Measurements from ENCODE around the gene KSR2.
A peak's percentile ranks its signal among the peaks of the same experiment; 100 is the strongest.

Gene KSR2

DNA sequence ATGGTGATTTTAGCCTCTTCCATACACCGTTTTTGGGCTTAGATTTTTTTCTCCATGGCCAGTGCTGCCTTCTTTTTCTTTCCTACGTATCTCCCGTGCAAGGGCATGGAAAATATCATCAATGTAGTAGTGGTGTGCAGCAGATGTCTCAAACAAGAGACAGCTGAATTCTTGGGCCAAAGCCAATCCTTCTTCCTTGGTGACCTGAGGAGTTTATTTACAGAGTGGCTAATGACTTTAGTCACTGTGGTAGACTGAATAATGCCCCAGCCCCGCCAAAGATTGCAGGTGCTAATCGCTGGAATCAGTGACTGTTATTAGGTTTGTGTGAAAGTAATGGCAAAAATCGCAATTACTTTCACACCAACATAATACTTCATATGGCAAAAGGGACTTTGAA lies 371.8 kb downstream of the KSR2 start:
- no peak for DNase-seq

DNA sequence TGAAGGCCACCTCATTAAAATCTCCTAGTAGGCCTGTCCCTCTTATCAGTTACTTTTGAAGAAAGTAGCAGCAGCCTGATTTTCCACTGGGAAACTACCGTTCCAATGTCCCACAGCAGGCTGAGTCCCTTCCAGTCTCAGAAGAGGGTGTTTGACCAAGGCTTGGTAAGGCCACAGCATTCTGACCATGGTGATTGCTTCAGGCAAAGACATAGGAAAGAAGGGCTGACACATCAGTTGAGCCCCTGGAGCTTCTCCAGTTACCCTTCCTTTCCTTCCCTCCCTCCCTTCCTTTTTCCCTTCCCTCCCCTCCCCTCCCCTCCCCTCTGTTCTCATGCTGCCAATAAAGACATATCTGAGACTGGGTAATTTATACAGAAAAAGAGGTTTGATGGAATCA lies 373.0 kb downstream of the KSR2 start:
- DNase-seq, result no peak

DNA sequence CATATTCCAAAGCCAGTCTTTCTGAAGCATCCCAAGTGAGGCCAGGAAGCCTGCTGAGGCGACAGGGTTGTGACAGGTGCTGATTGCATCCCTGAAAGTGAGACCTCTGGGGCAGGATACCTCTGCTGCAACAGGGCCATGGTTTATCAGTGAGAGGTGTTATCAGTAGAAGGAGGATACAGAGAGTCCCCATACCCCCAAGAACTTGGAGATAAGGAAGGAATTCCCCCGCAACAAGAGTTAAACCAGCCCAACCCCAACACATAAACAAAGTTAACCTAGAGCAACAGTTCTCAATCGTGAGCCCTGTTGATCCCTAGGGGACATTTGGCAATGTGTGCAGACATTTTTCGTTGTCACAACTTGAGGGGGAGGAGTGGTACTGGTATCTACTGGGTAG lies 374.3 kb downstream of the KSR2 start:
- DNase-seq, result no peak

DNA sequence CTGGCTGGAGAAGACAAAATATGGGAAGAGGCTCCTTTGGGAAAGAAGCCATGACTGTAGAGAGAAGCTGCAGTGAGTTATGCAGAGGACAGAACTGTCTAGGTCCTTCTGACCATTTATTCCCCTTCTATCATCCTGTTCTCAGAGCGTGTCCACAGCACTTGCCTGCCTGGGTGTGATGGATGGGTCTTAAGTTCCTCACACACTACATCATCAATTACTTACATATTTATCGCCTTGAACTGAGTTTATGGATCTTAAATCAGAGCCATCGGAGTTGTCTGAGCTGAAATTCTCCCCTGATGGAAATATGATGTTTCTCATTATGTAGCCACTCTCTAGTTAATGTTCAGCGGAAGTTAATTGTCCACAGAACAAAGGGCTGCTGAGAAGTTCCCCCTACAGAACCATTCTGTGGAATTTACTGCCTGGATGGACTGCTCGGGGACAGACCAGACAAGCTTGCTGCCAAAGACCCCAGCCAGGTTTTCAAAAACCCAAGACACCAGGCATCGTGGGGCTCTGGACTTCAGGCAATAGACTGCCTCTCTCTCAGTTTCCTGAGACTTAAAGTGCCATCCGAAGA lies 374.9 kb downstream of the KSR2 start:
- peak; percentile 61 for DNase-seq

DNA sequence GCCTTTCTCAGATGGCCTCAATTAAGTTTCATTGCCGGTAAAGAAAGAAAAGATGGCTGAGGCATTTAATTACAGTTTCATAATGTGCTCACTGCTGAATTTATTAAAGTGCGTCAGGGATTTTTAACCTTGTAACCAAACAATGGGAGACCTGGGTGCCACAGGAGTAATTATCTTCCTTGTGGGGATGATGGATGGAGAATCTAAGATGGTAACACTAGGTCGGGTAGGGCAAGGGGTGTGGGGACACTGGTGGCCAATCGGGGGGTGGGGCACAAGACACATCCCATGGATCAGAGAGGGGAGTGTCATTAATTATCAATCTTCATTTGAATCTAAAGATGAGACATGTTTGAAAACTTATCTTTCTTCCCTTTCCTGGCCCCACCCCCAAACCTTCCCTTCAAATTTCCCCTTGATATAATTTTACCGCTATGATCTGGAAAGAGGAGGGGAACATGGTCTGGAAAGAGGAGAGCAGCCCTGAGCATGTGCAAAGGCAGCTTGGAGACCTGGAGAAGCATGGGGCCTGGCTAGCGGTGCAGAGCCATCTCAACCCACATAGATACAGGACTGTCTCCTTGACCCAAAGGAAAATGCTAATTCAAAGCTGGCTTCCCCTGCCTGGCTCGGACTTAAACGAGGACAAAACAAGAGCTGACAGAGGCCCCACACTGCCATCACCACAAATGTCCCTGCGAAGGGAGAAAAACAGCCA lies 376.0 kb downstream of the KSR2 start:
- DNase-seq, result no peak

DNA sequence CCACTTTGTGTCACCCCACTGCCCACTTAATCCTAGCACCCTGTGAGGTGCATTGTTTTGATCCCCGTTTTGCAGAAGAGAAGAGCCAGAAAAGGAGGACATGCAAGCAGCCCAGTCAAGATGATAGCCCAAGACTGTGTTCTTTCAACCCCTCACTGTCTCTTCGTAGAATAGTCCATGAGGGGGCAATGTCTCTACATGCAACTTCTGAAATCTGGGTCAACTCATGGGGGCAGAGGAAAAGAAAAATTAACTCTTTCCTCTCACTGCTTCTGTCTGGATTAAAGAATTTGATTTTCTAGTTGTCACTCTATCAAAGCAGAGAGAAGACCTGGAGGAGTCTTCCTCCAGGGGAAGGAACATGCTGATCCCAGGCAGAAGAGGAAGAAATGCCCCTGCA lies 377.8 kb downstream of the KSR2 start:
- DNase-seq, result no peak

DNA sequence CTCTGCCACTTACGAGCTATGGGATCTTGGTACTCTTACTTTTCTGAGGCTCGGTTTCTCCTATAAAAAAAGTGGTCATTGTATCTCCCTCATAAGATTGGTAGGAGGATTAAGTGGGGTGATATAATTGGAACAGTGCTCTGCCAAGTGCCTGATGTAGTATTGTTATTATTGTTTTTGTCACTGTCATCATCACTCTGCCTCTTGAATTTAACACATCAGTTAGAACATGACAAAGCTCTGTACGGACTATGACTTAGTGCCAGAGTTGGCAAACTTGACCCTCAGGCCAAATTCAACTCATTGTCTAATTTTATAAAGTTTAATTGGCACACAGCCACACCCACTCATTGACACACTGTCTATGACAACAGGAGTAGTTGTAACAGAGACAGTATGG lies 378.4 kb downstream of the KSR2 start:
- DNase-seq, result no peak

DNA sequence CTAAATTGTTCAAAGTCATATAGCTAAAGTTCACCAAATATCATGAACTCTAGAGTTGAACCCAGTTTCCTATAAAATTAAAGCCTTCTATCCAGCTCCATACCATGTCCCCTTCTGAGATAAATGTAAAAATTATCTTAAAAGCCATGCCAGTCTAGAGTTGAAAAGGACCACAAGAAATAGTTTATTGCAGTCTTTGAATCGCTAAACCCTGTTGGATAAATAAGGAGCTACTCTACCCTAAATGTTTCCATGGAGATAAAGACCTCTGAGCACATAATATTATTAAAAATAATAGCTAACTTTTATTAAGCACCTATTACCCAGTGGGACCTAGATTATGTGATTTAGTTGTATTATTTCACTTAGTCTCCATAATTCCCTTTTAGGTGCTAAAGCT lies 379.8 kb downstream of the KSR2 start:
- no peak for DNase-seq

DNA sequence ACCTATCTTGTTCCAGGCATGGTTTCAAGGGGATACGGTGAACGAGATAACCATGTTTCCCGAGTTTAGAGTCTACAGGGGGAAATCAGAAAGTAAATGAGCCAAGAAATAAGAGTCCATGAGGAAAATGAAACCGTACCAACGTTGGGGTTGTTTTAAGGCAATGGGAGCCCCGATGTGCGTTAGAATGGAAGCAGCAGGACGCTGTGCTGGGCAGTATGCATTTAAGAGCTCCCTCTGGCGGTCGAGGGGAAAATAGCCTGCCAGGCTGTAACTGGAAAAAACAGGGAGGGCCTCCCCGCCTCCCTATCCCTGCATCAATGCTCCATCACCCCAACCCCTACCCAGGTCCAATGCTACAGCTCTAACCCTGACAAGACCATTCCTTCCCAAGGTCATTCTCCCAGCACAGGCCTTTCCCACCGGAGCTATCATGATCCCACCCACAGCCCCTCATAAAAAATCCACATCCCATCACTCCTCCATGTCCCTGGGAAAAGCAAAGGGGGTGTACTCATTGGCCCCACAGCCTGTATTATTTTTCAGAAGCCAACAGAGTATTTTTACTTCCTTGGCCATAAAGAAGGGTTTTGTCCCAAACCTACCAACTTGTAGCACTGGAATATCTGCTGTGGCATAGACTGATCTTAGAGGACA lies 381.0 kb downstream of the KSR2 start:
- peak; percentile 61 for DNase-seq

DNA sequence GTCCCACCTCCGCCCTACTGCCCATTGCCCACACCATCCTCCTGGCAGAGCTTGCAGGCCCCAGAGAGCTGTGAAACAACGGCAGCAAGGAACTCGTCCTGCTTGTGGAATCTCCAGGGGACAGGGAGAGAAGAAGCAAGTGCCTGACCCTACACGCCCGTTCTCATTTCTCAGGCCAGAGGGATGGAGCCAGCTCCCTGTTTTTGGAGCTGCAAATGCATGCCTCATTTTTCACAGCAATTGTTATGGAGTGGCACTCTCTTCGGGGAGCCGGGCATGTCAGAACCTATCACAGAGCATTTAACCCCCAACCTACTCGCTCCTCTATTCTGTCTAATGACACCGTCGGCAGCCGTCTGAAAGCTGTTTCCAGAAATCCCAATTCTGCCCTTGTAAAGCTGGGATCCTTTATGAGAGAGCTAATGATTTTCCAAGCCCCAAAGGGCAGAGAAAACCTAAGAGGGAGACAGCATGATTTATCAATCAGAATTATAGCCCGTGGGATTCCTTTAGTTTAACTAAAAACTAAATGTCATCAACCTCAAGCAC lies 385.0 kb downstream of the KSR2 start:
- no peak for DNase-seq

DNA sequence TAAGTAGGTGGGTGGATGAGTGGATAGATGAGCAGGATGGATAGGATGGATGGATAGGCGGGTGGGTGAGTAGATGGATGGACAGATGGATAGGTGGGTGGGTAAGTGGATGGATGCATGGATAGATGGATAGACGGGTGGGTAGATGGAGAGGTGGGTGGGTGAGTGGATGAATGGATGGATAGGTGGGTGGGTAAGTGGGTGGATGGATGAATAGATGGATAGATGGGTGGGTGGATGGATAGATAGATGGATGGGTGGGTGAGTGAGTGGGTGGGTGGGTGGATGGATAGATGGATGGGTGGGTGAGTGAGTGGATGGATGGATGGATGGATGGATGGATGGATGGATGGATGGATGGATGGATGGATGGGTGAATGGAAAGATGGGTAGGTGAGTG lies 385.7 kb downstream of the KSR2 start:
- DNase-seq, result no peak

DNA sequence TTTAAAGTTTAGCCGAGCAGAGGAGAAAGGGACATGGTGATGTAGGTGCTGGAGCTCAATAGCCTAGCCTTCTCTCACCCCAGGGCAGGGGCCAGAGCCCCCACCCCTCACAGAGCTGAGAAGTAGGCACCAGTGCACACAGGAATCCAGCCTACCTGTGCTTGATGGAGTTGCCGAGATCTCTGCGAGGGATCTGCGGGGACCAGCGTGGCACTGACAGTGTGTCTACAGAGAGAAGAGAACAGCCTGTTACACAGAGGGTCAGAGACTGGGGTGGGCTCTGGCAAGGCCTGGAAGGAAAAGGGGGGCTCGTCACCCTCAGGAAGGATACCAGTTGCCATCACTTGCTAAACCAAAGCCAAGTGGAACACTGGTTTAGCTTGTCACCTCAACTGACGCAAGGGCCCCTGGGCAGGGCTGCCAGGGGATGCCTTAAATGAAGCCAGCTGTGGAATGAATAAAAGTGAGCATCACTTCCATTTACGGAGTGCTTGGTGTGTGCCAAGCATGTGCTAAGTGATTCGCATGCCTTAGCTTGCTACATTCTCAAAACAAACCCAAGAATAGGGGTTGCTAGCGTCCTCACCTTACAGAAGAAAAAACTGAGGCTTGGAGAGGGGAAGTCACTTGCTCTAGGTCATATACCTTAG lies 386.5 kb downstream of the KSR2 start:
- no peak for DNase-seq

DNA sequence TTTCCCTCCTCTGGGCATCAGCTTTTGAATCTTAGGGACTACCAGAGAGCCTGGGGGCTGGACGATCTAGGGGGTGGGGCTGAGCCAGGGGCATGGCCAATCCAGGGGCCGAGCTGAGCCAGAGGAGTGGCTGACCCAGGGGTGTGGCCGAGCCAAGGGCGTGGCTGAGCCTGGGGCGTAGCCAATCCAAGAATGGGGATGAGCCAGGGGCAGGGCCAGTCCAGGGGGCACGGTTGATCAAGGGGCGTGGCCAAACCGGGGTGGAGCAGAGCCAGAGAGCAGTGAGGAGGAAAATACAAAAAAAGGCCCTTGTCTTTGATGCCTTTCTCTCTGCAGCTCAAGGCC lies 388.1 kb downstream of the KSR2 start:
- peak; percentile 36 for DNase-seq

DNA sequence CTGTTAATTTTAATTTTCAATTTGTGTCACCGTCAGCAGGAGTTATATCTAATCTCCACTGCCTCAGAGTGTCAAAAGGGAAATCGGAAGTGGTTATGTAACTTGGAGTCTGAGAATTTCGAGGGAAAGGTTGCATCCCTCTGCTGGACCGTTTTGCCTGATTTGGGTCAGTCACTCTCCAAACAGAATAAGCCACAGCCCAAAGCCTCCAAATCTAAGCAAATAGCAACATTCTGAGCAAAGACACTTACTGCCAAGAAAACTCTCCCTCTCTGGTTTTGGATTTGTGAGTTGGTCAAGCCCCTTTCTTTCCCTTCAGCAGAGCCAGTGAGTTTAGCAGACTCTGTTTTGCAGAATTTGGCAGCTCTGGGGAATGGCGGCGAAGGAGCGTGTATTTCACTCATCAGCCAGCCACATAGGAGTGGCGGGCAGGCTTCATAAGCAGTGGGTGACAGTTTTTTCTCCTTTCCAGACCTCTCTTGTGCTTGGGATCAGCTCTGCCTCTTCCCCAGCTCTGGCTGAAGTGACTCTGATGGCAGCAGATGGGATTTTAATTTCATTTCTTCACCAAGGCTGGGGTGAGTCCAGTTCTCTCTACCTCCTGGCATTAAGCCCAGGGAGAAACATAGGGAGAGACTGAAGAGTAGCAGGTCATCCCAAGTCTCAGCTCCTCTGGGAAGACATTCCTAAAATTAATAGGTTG lies 388.6 kb downstream of the KSR2 start:
- DNase-seq, result no peak

DNA sequence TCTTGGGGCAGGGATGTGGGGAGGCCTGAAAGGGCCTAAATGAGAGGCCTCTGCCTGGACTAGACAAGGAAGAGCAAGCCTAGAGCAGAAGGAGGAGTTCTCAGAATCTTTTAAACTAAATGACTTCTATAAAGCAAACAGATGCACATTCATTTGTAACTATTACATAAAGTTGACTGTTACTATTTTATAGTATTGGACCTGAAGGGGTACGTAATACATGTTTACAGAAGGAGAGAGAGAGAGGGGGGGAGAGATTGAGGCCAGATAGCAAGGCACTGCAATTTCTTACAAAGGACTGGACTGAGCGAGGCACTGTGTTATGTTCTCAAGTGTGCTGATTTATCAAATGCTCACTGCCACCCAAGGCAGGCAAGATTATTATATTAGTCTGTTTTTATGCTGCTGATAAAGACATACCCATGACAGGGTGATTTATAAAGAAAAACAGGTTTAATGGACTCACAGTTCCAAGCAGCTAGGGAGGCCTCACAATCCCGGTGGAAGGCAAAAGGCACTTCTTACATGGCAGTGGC lies 391.6 kb downstream of the KSR2 start:
- no peak for DNase-seq

DNA sequence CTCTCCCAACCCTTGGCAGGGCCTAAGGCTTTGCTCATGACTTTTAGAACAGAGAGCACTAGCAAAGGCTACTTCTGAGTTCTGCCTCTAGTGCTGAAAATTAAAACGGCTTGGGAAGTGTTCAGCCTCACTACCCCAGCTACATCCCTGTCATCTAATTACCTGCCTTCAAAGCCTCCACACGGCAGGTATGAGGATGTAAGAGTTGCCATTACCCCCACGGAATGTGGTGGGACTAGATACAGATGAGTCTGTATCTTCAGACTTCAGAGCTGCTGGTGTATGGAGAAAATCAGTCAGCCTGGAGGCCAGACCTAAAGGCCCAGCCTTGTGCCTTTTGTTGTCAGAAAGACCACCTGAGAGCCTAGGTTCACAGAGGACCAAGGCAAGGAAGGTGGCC lies 392.7 kb downstream of the KSR2 start:
- no peak for DNase-seq

DNA sequence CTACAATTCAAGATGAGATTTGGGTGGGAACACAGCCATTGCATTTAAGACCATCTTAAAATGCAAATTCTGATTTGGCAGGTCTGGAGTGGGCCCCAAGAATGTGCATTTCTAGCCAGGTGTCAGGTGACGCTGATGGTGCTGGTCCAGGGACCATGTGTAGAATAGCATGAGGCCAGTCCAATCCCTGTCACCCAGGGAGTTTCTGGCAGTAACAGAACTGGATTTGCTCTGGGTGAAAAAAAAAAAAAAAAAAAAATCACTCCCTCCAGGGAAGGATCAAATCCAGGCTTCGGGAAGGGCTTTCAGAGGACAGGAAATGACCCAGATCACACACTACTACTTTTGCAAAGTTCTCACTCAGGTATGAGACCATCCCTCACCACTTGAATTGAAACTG lies 394.1 kb downstream of the KSR2 start:
- no peak for DNase-seq

DNA sequence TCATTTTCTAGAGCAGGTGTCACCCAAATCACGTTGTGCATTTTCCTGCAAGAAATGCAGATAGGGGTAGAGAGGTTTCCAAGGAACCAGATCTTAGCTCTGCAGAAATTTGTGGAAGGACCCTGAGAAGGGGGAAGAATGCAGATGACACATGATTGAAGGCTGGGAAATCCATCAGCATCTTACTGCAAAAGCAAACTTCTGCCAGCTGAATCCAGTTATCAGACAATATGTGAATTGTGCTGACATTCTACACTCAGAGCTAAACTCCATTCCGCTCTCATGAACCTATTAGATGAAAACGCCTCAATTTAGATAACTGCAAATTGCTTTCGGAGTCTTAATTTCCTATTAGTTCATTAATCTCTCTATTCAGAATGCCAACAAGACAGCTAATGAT lies 396.0 kb downstream of the KSR2 start:
- DNase-seq, result no peak

DNA sequence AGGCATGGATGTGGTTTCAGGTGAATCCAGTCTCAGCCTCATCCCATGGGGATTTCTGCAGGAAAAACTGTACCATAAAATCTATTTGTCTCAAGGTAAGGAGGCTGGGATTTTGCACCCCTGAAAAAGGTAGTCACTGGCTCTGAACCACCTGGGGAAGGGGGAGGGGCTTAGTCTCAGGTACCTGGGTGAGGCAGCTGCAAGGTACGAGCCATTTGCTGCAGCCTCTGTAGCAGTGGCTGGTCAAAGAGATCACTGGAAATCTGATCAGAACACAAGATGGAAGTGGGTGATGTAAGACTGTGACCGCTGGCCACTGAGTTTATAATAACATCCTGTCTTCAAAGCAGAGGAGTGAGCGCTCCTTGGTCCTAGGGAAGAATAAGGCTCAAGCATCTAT lies 397.5 kb downstream of the KSR2 start:
- DNase-seq, result no peak

DNA sequence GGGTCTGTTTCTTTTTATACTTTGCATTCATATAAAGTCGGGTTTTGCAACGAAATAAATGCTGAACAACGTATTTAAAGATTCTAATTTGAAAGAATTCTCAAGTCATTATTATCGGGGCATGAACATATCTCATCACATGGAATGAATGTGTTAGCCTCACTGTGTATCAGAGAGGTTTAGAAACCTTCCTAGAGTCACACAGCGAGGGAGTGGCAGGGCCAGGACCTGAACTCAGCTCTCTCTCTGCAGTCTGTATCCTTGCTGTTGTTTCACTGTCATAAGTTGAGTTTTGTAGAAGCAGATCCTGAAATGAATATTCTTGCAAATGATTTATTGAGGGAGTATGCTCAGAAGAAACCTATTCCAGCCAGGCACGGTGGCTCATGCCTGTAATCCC lies 398.2 kb downstream of the KSR2 start:
- no peak for DNase-seq

DNA sequence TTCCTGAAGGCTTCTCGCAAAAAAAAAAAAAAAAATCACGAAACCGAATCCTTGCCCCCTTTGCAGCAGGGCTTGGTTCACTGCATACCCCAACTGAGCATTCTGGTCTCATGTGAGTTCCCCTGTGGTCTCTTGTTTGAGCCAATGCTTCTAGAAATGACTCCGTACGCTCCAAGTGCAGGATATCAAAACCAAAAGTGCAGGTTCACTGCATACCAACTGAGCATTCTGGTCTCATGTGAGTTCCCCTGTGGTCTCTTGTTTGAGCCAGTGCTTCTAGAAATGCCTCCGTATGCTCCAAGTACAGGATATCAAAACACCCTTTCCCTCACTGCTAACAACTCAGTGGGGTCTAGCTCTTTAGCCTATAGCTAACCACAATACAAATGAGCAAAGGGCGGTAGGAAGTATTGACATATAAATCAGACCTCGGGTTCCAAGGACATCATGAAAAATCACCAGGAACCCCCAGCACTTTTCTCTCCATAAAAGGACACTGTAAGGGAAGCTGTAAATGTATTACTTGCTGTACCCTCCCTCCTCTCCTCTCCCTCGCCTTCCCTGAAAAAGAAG lies 401.1 kb downstream of the KSR2 start:
- peak; percentile 54 for DNase-seq

DNA sequence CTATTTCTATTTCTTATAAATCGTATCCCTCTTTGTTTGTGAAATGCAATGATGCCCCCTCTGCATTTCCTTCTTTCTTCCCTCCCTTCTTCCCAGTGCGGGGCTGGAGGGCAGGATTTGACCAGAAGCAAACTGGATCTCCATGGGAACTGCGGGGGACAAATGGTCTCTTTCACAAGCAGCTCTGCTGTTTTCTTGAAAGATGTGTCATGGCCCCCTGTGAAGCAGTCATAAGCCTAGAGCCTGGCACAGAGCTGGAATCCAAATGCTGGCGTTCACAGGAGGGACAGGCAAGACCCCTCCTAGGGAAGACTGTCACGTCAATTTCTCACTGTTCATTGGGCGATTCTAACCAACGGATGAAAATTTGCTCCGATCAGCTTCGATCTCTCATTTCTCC lies 403.9 kb downstream of the KSR2 start:
- DNase-seq, result peak; percentile 73

DNA sequence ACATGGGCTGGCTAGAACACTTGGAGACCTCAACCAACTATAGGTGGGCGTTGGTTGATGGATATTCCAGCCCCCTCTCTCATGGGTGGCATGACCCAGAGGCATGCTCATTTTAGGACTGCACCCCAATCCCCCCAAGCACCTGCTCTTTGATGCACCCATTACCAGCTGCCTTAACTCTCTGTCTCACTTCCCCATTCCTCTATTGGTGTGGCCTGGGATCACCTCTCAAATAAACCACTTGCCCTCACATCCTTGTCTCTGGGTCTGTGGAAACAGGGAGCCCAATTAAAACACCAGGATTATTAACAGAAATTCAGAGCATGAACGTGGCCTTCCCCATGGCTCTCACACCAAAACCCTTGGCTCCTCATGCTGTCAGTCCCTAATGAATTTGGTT lies 405.1 kb downstream of the KSR2 start:
- no peak for DNase-seq

All from eye (tissue), 1 donor.